ACC112 (cell line): ENCODE measurements around the gene ANKRD24.
"Not testable (repeated sequence)": the region's sequence is repeated elsewhere in the genome, so short reads cannot be mapped to it uniquely, and the experiment has no call there.

Experiments used
- H2AFZ ChIP-seq: fragments of 200-600 bp; sonication (generic); one replicate; pipeline ENCODE4 v1.6.0; 2017; ENCODE audit warnings: antibody characterized with exemption, low read length; ENCODE audit not compliant: unreplicated experiment
- H3K27ac ChIP-seq: fragments of 200-600 bp; sonication (generic); 2 replicates; pipeline ENCODE4 v1.5.1; 2014; ENCODE audit warnings: low read depth, mild to moderate bottlenecking, antibody characterized with exemption, low read length, moderate library complexity
- H3K27me3 ChIP-seq: fragments of 200-600 bp; sonication (generic); 2 replicates; pipeline ENCODE4 v1.6.1; 2014; ENCODE audit warnings: mild to moderate bottlenecking, antibody characterized with exemption, low read length, moderate library complexity, mixed read lengths; ENCODE audit not compliant: insufficient read depth
- H3K36me3 ChIP-seq: fragments of 200-600 bp; sonication (generic); 2 replicates; pipeline ENCODE4 v1.6.1; 2016; ENCODE audit warnings: mild to moderate bottlenecking, antibody characterized with exemption, low read length, moderate library complexity, mixed read lengths; ENCODE audit not compliant: insufficient read depth
- H3K4me1 ChIP-seq: fragments of 200-600 bp; sonication (generic); one replicate; pipeline ENCODE4 v1.6.1; 2016; ENCODE audit warnings: low read length, mixed read lengths; ENCODE audit not compliant: insufficient read depth, unreplicated experiment, control insufficient read depth
- H3K4me3 ChIP-seq: fragments of 200-600 bp; sonication (generic); 2 replicates; pipeline ENCODE4 v1.5.1; 2014; ENCODE audit warnings: mild to moderate bottlenecking, low read depth, low read length
- H3K79me2 ChIP-seq: fragments of 200-600 bp; sonication (generic); one replicate; pipeline ENCODE4 v1.6.0; 2016; ENCODE audit warnings: low read length; ENCODE audit not compliant: control insufficient read depth, unreplicated experiment, insufficient read depth

ANKRD24 gene

GRCh38 chr19:4151623-4152022 is 30.9 kb upstream of the ANKRD24 start:
- peaks cover 5% of the 10 kb centered on the region for H3K4me1 ChIP-seq
- H3K79me2 ChIP-seq = no peaks in the 10 kb centered on the region

GRCh38 chr19:4152241-4152998 is 30.1 kb upstream of the ANKRD24 start:
- Histone ChIP-seq H3K27me3 (no peaks in the 10 kb centered on the region), H3K36me3 (no peaks in the 10 kb centered on the region)

More at GRCh38 chr19:4151623-4152022, 30.9 kb upstream of the ANKRD24 start:
- Histone ChIP-seq H3K4me3 (no peak overlapping the region), H2AFZ (no peak overlapping the region), H3K27me3 (no peaks in the 10 kb centered on the region), H3K27ac (no peak overlapping the region), H3K36me3 (no peaks in the 10 kb centered on the region)

GRCh38 chr19:4154571-4155312 is 27.7 kb upstream of the ANKRD24 start:
- Histone ChIP-seq H3K79me2 (no peaks in the 10 kb centered on the region), H3K4me3 (no peak overlapping the region)

More at GRCh38 chr19:4152241-4152998, 30.1 kb upstream of the ANKRD24 start:
- no peak overlapping the region for H3K4me3 ChIP-seq
- H2AFZ ChIP-seq = no peak overlapping the region
- H3K27ac ChIP-seq = no peak overlapping the region
- peaks cover 5% of the 10 kb centered on the region for H3K4me1 ChIP-seq
- no peaks in the 10 kb centered on the region for H3K79me2 ChIP-seq

GRCh38 chr19:4157164-4157563 is 25.3 kb upstream of the ANKRD24 start:
- H3K36me3 ChIP-seq = no peaks in the 10 kb centered on the region
- no peaks in the 10 kb centered on the region for H3K27me3 ChIP-seq
- H2AFZ ChIP-seq = no peak overlapping the region
- no peaks in the 10 kb centered on the region for H3K79me2 ChIP-seq
- H3K4me3 ChIP-seq = no peak overlapping the region
- H3K27ac ChIP-seq = no peak overlapping the region
- H3K4me1 ChIP-seq = no peaks in the 10 kb centered on the region

More at GRCh38 chr19:4154571-4155312, 27.7 kb upstream of the ANKRD24 start:
- no peaks in the 10 kb centered on the region for H3K27me3 ChIP-seq
- no peaks in the 10 kb centered on the region for H3K36me3 ChIP-seq
- H3K4me1 ChIP-seq = peaks cover under 1% of the 10 kb centered on the region
- H2AFZ ChIP-seq = no peak overlapping the region
- H3K27ac ChIP-seq = no peak overlapping the region

- H3K4me3 ChIP-seq, H3K4me1 ChIP-seq, H2AFZ ChIP-seq, H3K79me2 ChIP-seq, H3K36me3 ChIP-seq, H3K27me3 ChIP-seq, H3K27ac ChIP-seq: not testable (repeated sequence)
Observed at GRCh38 chr19:4157971-4158370, 24.5 kb upstream of the ANKRD24 start.

- Histone ChIP-seq H3K4me3 (no peak overlapping the region), H2AFZ (no peak overlapping the region), H3K79me2 (no peaks in the 10 kb centered on the region), H3K4me1 (no peaks in the 10 kb centered on the region), H3K36me3 (no peaks in the 10 kb centered on the region), H3K27me3 (no peaks in the 10 kb centered on the region), H3K27ac (no peak overlapping the region)
Observed at GRCh38 chr19:4161415-4162077, 20.9 kb upstream of the ANKRD24 start.

GRCh38 chr19:4164262-4164661 is 18.2 kb upstream of the ANKRD24 start:
- Histone ChIP-seq H3K27ac (no peak overlapping the region), H2AFZ (no peak overlapping the region), H3K4me3 (no peak overlapping the region), H3K27me3 (no peaks in the 10 kb centered on the region), H3K36me3 (no peaks in the 10 kb centered on the region), H3K4me1 (no peaks in the 10 kb centered on the region), H3K79me2 (no peaks in the 10 kb centered on the region)

GRCh38 chr19:4171676-4172075 is 10.8 kb upstream of the ANKRD24 start:
- Histone ChIP-seq H3K4me1 (no peaks in the 10 kb centered on the region), H3K27me3 (peaks cover 7% of the 10 kb centered on the region; the same call in 1 of the 2 replicates), H3K36me3 (no peaks in the 10 kb centered on the region), H3K79me2 (no peaks in the 10 kb centered on the region), H2AFZ (no peak overlapping the region), H3K4me3 (no peak overlapping the region), H3K27ac (no peak overlapping the region)

- Histone ChIP-seq H3K4me3 (no peak overlapping the region), H3K27me3 (peaks cover 7% of the 10 kb centered on the region; the same call in 1 of the 2 replicates), H2AFZ (no peak overlapping the region)
Observed at GRCh38 chr19:4172861-4173473, 9.5 kb upstream of the ANKRD24 start.

GRCh38 chr19:4173479-4174212 is 8.8 kb upstream of the ANKRD24 start:
- no peaks in the 10 kb centered on the region for H3K79me2 ChIP-seq
- no peaks in the 10 kb centered on the region for H3K36me3 ChIP-seq
- H3K4me1 ChIP-seq = no peaks in the 10 kb centered on the region
- H3K4me3 ChIP-seq = no peak overlapping the region
- no peak overlapping the region for H2AFZ ChIP-seq
- H3K27ac ChIP-seq = no peak overlapping the region
- H3K27me3 ChIP-seq = peaks cover 7% of the 10 kb centered on the region; the same call in 1 of the 2 replicates

More at GRCh38 chr19:4172861-4173473, 9.5 kb upstream of the ANKRD24 start:
- Histone ChIP-seq H3K4me1 (no peaks in the 10 kb centered on the region), H3K36me3 (no peaks in the 10 kb centered on the region), H3K79me2 (no peaks in the 10 kb centered on the region), H3K27ac (no peak overlapping the region)
